Activated CD8-positive, alpha-beta T cell treated with anti-CD3 and anti-CD28 coated beads for 36 hours (primary cell): ENCODE data around the gene SPATS2L. TPM values are rescaled to one million over a fixed set of nuclear protein-coding genes. Genes with fewer than 3 reads are reported as not detected.

ENCODE experiments used
- ATAC-seq: fragments of 200-7000 bp; cut with Tn5 transposase; one replicate; pipeline ENCODE4 v1.10.0; 2021; ENCODE audit warnings: mild to moderate bottlenecking, moderate library complexity
- CTCF ChIA-PET: fragments of 350-600 bp; sonication (Branson Sonifier 250); formaldehyde crosslinking; loops from one replicate; lab custom pipeline; 2021; ENCODE audit warnings: antibody characterized with exemption; lab: Charles Lee
- POLR2A ChIA-PET: fragments of 350-600 bp; sonication (Branson Sonifier 250); formaldehyde crosslinking; loops from one replicate; lab custom pipeline; 2021; ENCODE audit warnings: antibody characterized with exemption; lab: Charles Lee
- DNase-seq: peaks from one replicate; pipeline ENCODE4 v3.0.0-alpha.2; 2020
- H3K27ac Mint-ChIP-seq: one replicate; pipeline ENCODE4 v1.8.0; 2021; ENCODE audit warnings: mild to moderate bottlenecking, mixed read lengths
- H3K27me3 Mint-ChIP-seq: one replicate; pipeline ENCODE4 v1.8.0; 2021; ENCODE audit warnings: mixed read lengths
- H3K36me3 Mint-ChIP-seq: one replicate; pipeline ENCODE4 v1.8.0; 2021; ENCODE audit warnings: low read depth, mixed read lengths
- H3K4me1 Mint-ChIP-seq: one replicate; pipeline ENCODE4 v1.8.0; 2021; ENCODE audit warnings: low read depth, mixed read lengths
- H3K4me3 Mint-ChIP-seq: one replicate; pipeline ENCODE4 v1.8.0; 2021; ENCODE audit warnings: mild to moderate bottlenecking, moderate library complexity, mixed read lengths
- H3K9me3 Mint-ChIP-seq: one replicate; pipeline ENCODE4 v1.8.0; 2021; ENCODE audit warnings: mixed read lengths
- CTCF ChIP-seq: fragments of 200-600 bp; IDR thresholded peaks from one replicate; pipeline ENCODE4 v1.8.0; 2022; ENCODE audit warnings: antibody characterized with exemption, mild to moderate bottlenecking
- intact Hi-C: fragments of 100-400 bp; cut with micrococcal nuclease; formaldehyde crosslinking; loops from one replicate; pipeline ENCODE4 v1.10.0; 2022
- total RNA-seq, 2 experiments: library from RNA; stranded (reverse); gene quantifications; one replicate each; pipeline ENCODE4 v1.2.3, GENCODE V29; 2021

Gene SPATS2L
- total RNA-seq, 2 experiments from 2014 or later: 5.7 to 9.0 TPM

DNA sequence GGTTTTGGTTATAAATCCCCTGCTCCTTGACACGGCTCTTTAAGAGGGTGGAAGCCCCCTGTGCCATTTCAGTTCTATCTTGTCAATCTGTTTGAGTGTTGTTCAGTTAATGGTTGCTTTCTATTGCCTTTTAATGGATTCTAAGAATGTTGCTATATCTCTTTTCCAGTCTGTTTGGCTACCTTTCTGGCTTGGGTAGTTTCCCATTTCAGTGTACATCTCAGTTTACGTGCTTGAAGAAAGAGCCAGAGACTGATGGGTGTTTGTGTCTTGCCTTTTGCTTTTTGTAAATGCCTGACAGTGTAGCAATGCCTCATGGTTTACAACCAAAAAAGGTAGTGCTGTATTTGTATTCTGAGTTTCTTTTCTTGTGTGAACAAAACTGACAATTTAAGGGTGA, 45.3 kb downstream of the SPATS2L start:
- no peak for ATAC-seq
- ChIA-PET CTCF (interaction anchor here (1.2 to 1.5 kb wide), 2 partner anchors 12 to 56 kb away, joined by 3 to 5 read pairs; no protein-coding TSS in a partner anchor), POLR2A (no interaction called here)

GRCh38 chr2:200352636-200353035, 46.1 kb downstream of the SPATS2L start:
- Mint-ChIP-seq H3K27me3 (no peaks in the 10 kb centered on the region), H3K27ac (no peak overlapping the region), H3K4me1 (no peaks in the 10 kb centered on the region), H3K4me3 (no peak overlapping the region), H3K9me3 (no peaks in the 10 kb centered on the region), H3K36me3 (no peaks in the 10 kb centered on the region)
- CTCF ChIA-PET: interaction anchor here (1.1 to 1.5 kb wide), 3 partner anchors 11 to 55 kb away, joined by 3 to 5 read pairs (median 3); no protein-coding TSS in a partner anchor
- POLR2A ChIA-PET: no interaction called here
- intact Hi-C loops: no loop called here
- no peak for TF ChIP-seq CTCF
- DNase-seq (no peak), ATAC-seq (no peak)

More for the DNA sequence above, 45.3 kb downstream of the SPATS2L start:
- intact Hi-C loops: no loop called here
- Mint-ChIP-seq H3K27me3 (no peaks in the 10 kb centered on the region), H3K27ac (no peak overlapping the region), H3K36me3 (no peaks in the 10 kb centered on the region), H3K4me3 (no peak overlapping the region), H3K9me3 (no peaks in the 10 kb centered on the region), H3K4me1 (no peaks in the 10 kb centered on the region)
- no peak for DNase-seq
- no peak for TF ChIP-seq CTCF

DNA sequence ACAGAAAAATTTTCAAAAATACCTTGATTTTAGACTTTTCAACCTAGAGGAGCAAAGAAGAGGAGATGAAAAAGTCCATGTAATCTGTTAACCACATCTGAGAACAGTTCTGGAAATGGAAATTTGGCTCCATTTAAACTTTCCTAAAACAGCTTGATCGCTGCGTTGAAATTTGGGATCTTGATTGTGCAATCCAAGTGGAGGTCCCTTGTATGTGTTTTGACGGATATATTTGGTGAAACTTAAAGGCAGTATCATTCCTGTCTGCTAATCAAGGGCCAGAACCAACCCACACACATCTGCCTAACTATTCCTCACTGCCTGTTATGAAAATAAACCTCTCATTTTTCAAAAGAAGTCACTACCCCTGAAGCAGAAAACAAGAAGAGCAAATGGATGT, 46.6 kb downstream of the SPATS2L start:
- ChIA-PET POLR2A (interaction anchor here (0.6 kb wide), 1 partner anchor 30 kb away, joined by 3 read pairs; no protein-coding TSS in a partner anchor), CTCF (interaction anchor here (1.1 to 1.2 kb wide), 2 partner anchors 19 to 55 kb away, joined by 3 read pairs; no protein-coding TSS in a partner anchor)
- H3K4me3 Mint-ChIP-seq: no peak overlapping the region
- ATAC-seq: no peak
- no peaks in the 10 kb centered on the region for H3K4me1 Mint-ChIP-seq
- no peaks in the 10 kb centered on the region for H3K9me3 Mint-ChIP-seq
- intact Hi-C loops: no loop called here
- no peak overlapping the region for H3K27ac Mint-ChIP-seq
- DNase-seq: no peak
- no peaks in the 10 kb centered on the region for H3K27me3 Mint-ChIP-seq
- TF ChIP-seq CTCF: no peak
- no peaks in the 10 kb centered on the region for H3K36me3 Mint-ChIP-seq

- Mint-ChIP-seq H3K4me3 (no peak overlapping the region), H3K9me3 (no peaks in the 10 kb centered on the region), H3K27me3 (no peaks in the 10 kb centered on the region), H3K36me3 (no peaks in the 10 kb centered on the region), H3K4me1 (no peaks in the 10 kb centered on the region), H3K27ac (no peak overlapping the region)
- CTCF ChIA-PET: interaction anchor here (1.1 to 1.7 kb wide), 2 partner anchors 8 to 18 kb away, joined by 3 to 4 read pairs; no protein-coding TSS in a partner anchor
- no peak for TF ChIP-seq CTCF
- intact Hi-C loops: no loop called here
- POLR2A ChIA-PET: no interaction called here
- DNase-seq (no peak), ATAC-seq (no peak)
These were observed 47.4 kb downstream of the SPATS2L start for GRCh38 chr2:200353874-200354273.

DNA sequence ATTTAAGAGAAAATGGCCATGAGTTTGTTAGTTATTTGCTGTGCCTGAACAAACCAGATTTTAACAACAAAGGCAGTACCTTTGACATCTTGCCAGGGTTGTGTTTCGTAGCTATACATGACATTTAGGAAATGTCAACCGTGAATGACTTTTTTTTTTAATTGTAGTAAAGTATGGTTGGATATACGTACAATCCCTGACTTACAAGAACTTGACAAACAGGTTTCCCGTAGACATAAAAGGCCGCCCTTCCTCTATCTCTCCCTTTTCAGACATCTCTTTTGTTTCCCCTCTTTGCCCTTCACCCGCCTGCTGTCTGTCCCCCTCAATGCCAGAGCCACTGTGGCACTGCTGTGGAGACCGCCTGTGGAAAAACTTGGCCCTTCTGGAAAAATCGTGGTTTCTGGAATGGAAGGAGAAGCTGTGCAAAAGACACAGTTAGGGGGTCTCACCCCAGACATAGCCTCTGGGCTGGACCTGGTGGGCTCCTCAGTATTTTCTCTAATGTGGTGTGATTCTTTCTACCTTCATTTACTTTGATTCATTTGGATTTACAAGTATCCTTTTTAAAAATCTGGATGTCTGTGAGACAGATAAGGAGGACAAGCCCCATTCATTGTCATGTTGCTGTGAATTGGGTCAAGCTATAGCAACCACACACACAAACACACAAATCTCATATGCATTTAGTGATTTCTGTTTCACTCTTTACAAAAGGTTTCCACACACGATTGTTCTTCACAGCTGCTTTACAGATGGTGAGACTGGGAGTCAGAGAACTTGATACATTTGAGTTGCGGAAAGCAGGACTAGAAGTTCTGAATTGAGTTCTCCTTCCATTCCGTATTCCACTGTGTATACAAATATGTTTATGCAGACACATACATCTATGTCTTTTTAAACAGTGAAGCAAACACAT, 48.6 kb downstream of the SPATS2L start:
- ChIA-PET POLR2A (interaction anchor here (0.7 kb wide), 1 partner anchor 490 kb away, joined by 5 read pairs; no protein-coding TSS in a partner anchor), CTCF (interaction anchor here (1.7 kb wide), 1 partner anchor 9 kb away, joined by 4 read pairs; no protein-coding TSS in a partner anchor)
- intact Hi-C loops: no loop called here
- no peaks in the 10 kb centered on the region for H3K9me3 Mint-ChIP-seq
- no peaks in the 10 kb centered on the region for H3K27me3 Mint-ChIP-seq
- H3K27ac Mint-ChIP-seq: no peak overlapping the region
- DNase-seq (no peak), ATAC-seq (no peak)
- TF ChIP-seq CTCF: no peak
- no peaks in the 10 kb centered on the region for H3K36me3 Mint-ChIP-seq
- H3K4me1 Mint-ChIP-seq: no peaks in the 10 kb centered on the region
- H3K4me3 Mint-ChIP-seq: no peak overlapping the region
